PC-9 (cell line): ENCODE results near the gene FXYD3. TPM values are rescaled to one million over a fixed set of nuclear protein-coding genes. Genes with fewer than 3 reads are reported as not detected.

Experiments
- BruUV-seq: library from RNA; stranded (reverse); fragments of 400-500 nt; replicated peaks from 2 replicates; lab custom pipeline; 2021; lab: Mats Ljungman, UMichigan
- CTCF ChIA-PET: fragments of 300-600 bp; sonication (Branson Sonifier 250); formaldehyde crosslinking; loops from one replicate; lab custom pipeline; 2022; ENCODE audit warnings: antibody characterized with exemption; lab: Charles Lee
- POLR2A ChIA-PET: fragments of 300-600 bp; sonication (Branson Sonifier 250); formaldehyde crosslinking; loops from one replicate; lab custom pipeline; 2022; ENCODE audit warnings: antibody characterized with exemption; ENCODE audit not compliant: unreplicated experiment; lab: Charles Lee
- DNase-seq, 2 experiments: peaks; one replicate each; pipeline versions ENCODE4 v3.0.0 to v3.0.0-alpha.2; 2015 to 2022; ENCODE audit warnings: mixed read lengths in 1 of 2
- H2AFZ ChIP-seq: fragments of 200-600 bp; sonication (generic); 2 replicates; pipeline ENCODE4 v1.8.1; 2017; ENCODE audit warnings: antibody characterized with exemption
- H3F3A ChIP-seq: fragments of 200-600 bp; sonication (generic); 2 replicates; pipeline ENCODE4 v1.8.1; 2017; ENCODE audit warnings: antibody characterized with exemption, mild to moderate bottlenecking, low read depth; ENCODE audit not compliant: insufficient read depth
- H3K27ac ChIP-seq: fragments of 200-600 bp; sonication (generic); 2 replicates; pipeline ENCODE4 v1.6.1; 2016; ENCODE audit warnings: mixed run types
- H3K27me3 ChIP-seq: fragments of 200-600 bp; sonication (generic); 2 replicates; pipeline ENCODE4 v1.6.1; 2016; ENCODE audit warnings: low read depth, mixed run types; ENCODE audit not compliant: insufficient read depth
- H3K36me3 ChIP-seq: fragments of 200-600 bp; sonication (generic); 2 replicates; pipeline ENCODE4 v1.6.1; 2016; ENCODE audit warnings: low read depth, mixed run types
- H3K4me1 ChIP-seq: fragments of 200-600 bp; sonication (generic); replicated peaks from 2 replicates; pipeline ENCODE4 v1.6.1; 2016; ENCODE audit warnings: mixed run types; ENCODE audit not compliant: insufficient read depth
- H3K4me2 ChIP-seq: fragments of 200-600 bp; sonication (generic); 2 replicates; pipeline ENCODE4 v1.6.1; 2017; ENCODE audit warnings: mixed run types
- H3K4me3 ChIP-seq: fragments of 200-600 bp; sonication (generic); 2 replicates; pipeline ENCODE4 v1.6.1; 2016; ENCODE audit warnings: mixed run types
- H3K79me2 ChIP-seq: fragments of 200-600 bp; sonication (generic); 2 replicates; pipeline ENCODE4 v1.6.1; 2017; ENCODE audit warnings: low read depth, mixed run types
- H3K9me2 ChIP-seq: fragments of 200-600 bp; sonication (generic); 2 replicates; pipeline ENCODE4 v1.8.1; 2017; ENCODE audit warnings: mild to moderate bottlenecking; ENCODE audit not compliant: insufficient read depth
- H3K9me3 ChIP-seq: fragments of 200-600 bp; sonication (generic); 2 replicates; pipeline ENCODE4 v1.8.1; 2016; ENCODE audit warnings: low read depth; ENCODE audit not compliant: insufficient read depth
- H4K20me1 ChIP-seq: fragments of 200-600 bp; sonication (generic); 2 replicates; pipeline ENCODE4 v1.8.1; 2017; ENCODE audit not compliant: insufficient read depth
- CTCF ChIP-seq: fragments of 200-600 bp; sonication (generic); conservative IDR thresholded peaks from 2 replicates; pipeline ENCODE4 v1.6.1; 2017; ENCODE audit warnings: mixed run types, antibody characterized with exemption, mild to moderate bottlenecking, moderate library complexity
- EZH2 ChIP-seq: fragments of 200-600 bp; sonication (generic); IDR thresholded peaks from 2 replicates; pipeline ENCODE4 v1.8.0; 2017; ENCODE audit warnings: antibody characterized with exemption, low read depth
- intact Hi-C: fragments of 100-400 bp; cut with micrococcal nuclease; formaldehyde crosslinking; loops from one replicate; pipeline ENCODE4 v1.10.0; 2022; ENCODE audit not compliant: unreplicated experiment
- total RNA-seq: library from RNA; stranded (reverse); gene quantifications from 2 replicates; pipeline ENCODE4 v1.2.3, GENCODE V29; 2021

The FXYD3 gene
- total RNA-seq, 1 experiment from 2014 or later: 287 TPM

GRCh38 chr19:35157431-35157830 is 41.8 kb downstream of the FXYD3 start:
- ChIA-PET CTCF (no interaction called here), POLR2A (no interaction called here)
- Histone ChIP-seq H3K4me2 (peak overlapping the region; percentile 95), H3K79me2 (peaks cover 62% of the 10 kb centered on the region), H3F3A (peaks cover 44% of the 10 kb centered on the region), H3K27ac (no peak overlapping the region), H3K27me3 (no peaks in the 10 kb centered on the region), H3K4me1 (peaks cover 40% of the 10 kb centered on the region), H3K4me3 (no peak overlapping the region), H2AFZ (no peak overlapping the region), H3K9me2 (no peaks in the 10 kb centered on the region), H3K36me3 (peaks cover 51% of the 10 kb centered on the region), H4K20me1 (0 out of 2 replicates have a peak, but pooled peaks cover 9% of the 10 kb centered on the region), H3K9me3 (peaks cover under 1% of the 10 kb centered on the region; the same call in 1 of the 2 replicates)
- intact Hi-C loops: no loop called here
- TF ChIP-seq EZH2 (no peak), CTCF (no peak)
- BruUV-seq: no TSS peak
- DNase-seq: no peak

GRCh38 chr19:35159606-35160005 is 44.0 kb downstream of the FXYD3 start:
- no peak overlapping the region for H3K4me3 ChIP-seq
- ChIA-PET POLR2A (interaction anchor here (0.7 kb wide), 2 partner anchors 11 to 732 kb away, joined by 3 read pairs; no protein-coding TSS in a partner anchor), CTCF (no interaction called here)
- H3K36me3 ChIP-seq: peaks cover 67% of the 10 kb centered on the region
- BruUV-seq: no TSS peak
- H3K4me1 ChIP-seq: peaks cover 57% of the 10 kb centered on the region
- TF ChIP-seq EZH2 (no peak), CTCF (no peak)
- H3K27ac ChIP-seq: peak overlapping the region; percentile 11; the same call in 1 of the 2 replicates
- H3K9me3 ChIP-seq: peaks cover 6% of the 10 kb centered on the region; the same call in 1 of the 2 replicates
- 0 out of 2 replicates have a peak, but pooled peaks cover 9% of the 10 kb centered on the region for H4K20me1 ChIP-seq
- peaks cover 58% of the 10 kb centered on the region for H3K79me2 ChIP-seq
- no peaks in the 10 kb centered on the region for H3K27me3 ChIP-seq
- intact Hi-C loops: no loop called here
- no peak for DNase-seq
- H3K9me2 ChIP-seq: no peaks in the 10 kb centered on the region
- H3F3A ChIP-seq: peaks cover 64% of the 10 kb centered on the region
- H3K4me2 ChIP-seq: no peak overlapping the region
- no peak overlapping the region for H2AFZ ChIP-seq

GRCh38 chr19:35160629-35161433 is 45.2 kb downstream of the FXYD3 start:
- H3K79me2 ChIP-seq: peaks cover 56% of the 10 kb centered on the region
- no peak overlapping the region for H2AFZ ChIP-seq
- peaks cover 69% of the 10 kb centered on the region for H3K4me1 ChIP-seq
- no peaks in the 10 kb centered on the region for H3K9me2 ChIP-seq
- H3F3A ChIP-seq: peaks cover 76% of the 10 kb centered on the region
- POLR2A ChIA-PET: no interaction called here
- H3K27ac ChIP-seq: peak overlapping the region; percentile 97
- no peak overlapping the region for H3K4me2 ChIP-seq
- intact Hi-C loops: no loop called here
- CTCF ChIA-PET: interaction anchor here (0.6 kb wide), 1 partner anchor 566 kb away, joined by 7 read pairs; no protein-coding TSS in a partner anchor
- H3K36me3 ChIP-seq: peaks cover 79% of the 10 kb centered on the region
- H4K20me1 ChIP-seq: 0 out of 2 replicates have a peak, but pooled peaks cover 9% of the 10 kb centered on the region
- no peak for DNase-seq
- no peak overlapping the region for H3K4me3 ChIP-seq
- BruUV-seq: no TSS peak
- TF ChIP-seq CTCF (no peak), EZH2 (no peak)
- no peaks in the 10 kb centered on the region for H3K27me3 ChIP-seq
- H3K9me3 ChIP-seq: peaks cover 15% of the 10 kb centered on the region; the same call in 1 of the 2 replicates
